Transverse colon (tissue), 4 donors: ENCODE measurements around the gene CCDC34. TPM values are rescaled to one million over a fixed set of nuclear protein-coding genes. Genes with fewer than 3 reads are reported as not detected.

Source experiments
- DNase-seq: peaks from one replicate; pipeline ENCODE4 v3.0.0-alpha.2; 2019
- H3K27ac ChIP-seq, 4 donors: fragments of 200-600 bp; sonication (generic); 2 replicates each; pipeline ENCODE4 v1.5.1; 2016 to 2018; ENCODE audit warnings: inconsistent platforms in 4 of 4
- H3K27me3 ChIP-seq: fragments of 200-600 bp; sonication (generic); 2 replicates; pipeline ENCODE4 v1.5.1; 2017; ENCODE audit warnings: inconsistent platforms
- H3K36me3 ChIP-seq, 4 donors: fragments of 200-600 bp; sonication (generic); 2 replicates each; pipeline ENCODE4 v1.5.1; 2017 to 2019; ENCODE audit warnings: inconsistent platforms in 4 of 4
- H3K4me1 ChIP-seq, 4 donors: fragments of 200-600 bp; sonication (generic); 2 replicates each; pipeline ENCODE4 v1.5.1; 2017 to 2020; ENCODE audit warnings: inconsistent platforms in 4 of 4
- H3K4me3 ChIP-seq, 4 donors: fragments of 200-600 bp; sonication (generic); 1 replicate in 1 of 4; 2 replicates in 3 of 4; pipeline versions ENCODE4 v1.5.1 to v1.6.1; 2017 to 2019; ENCODE audit warnings: inconsistent platforms in 4 of 4
- H3K9me3 ChIP-seq, 2 donors: fragments of 200-600 bp; sonication (generic); 2 replicates each; pipeline ENCODE4 v1.5.1; 2017 to 2019; ENCODE audit warnings: inconsistent platforms in 2 of 2
- CTCF ChIP-seq, 5 experiments: fragments of 200-600 bp in 3 of 5; fragments of 450-650 bp in 2 of 5; sonication (generic) in 3 of 5; IDR thresholded peaks; 1 replicate in 2 of 5; 2 replicates in 3 of 5; pipeline ENCODE4 v1.5.1; 2016 to 2017; ENCODE audit warnings: antibody characterized with exemption in 5 of 5, inconsistent platforms in 3 of 5, mild to moderate bottlenecking in 2 of 5, moderate library complexity in 1 of 5
- EP300 ChIP-seq: sonication (generic); formaldehyde crosslinking; IDR thresholded peaks from one replicate; pipeline ENCODE4 v1.6.1; 2017; ENCODE audit warnings: antibody characterized with exemption, low read depth
- POLR2A ChIP-seq: fragments of 450-650 bp; IDR thresholded peaks from one replicate; pipeline ENCODE4 v1.6.1; 2016; ENCODE audit warnings: antibody characterized with exemption, mild to moderate bottlenecking, moderate library complexity
- POLR2AphosphoS5 ChIP-seq, 3 donors: sonication (generic); formaldehyde crosslinking; IDR thresholded peaks; one replicate each; pipeline ENCODE4 v1.6.1; 2016; ENCODE audit warnings: antibody characterized with exemption in 3 of 3
- WGBS, 2 donors: methylation state at CpG; one replicate each; pipeline ENCODE4 v1.1.5; 2018; ENCODE audit warnings: low coverage in 1 of 2; 5-methylcytosine and 5-hydroxymethylcytosine counted together
- in situ Hi-C, 4 donors: fragments of 200-750 bp; cut with MboI; loops; one replicate each; pipeline versions ENCODE4 v1.15.0 to v1.15.1; 2017; ENCODE audit warnings: low sequenced_read_pairs in 3 of 4, low pct_ligation_motif_present in 1 of 4, low pct_unique_long_range_greater_than_20kb in 1 of 4
- intact Hi-C: fragments of 100-400 bp; cut with DNase I; formaldehyde crosslinking; loops from one replicate; pipeline ENCODE4 v1.15.1; 2023; ENCODE audit warnings: low total_unique reads
- total RNA-seq, 4 donors: library from RNA; depleted of rRNA; stranded (reverse); fragments of >200 nt; gene quantifications; one replicate each; pipeline ENCODE4 v1.1.0, GENCODE V29; 2016

CCDC34 gene
- total RNA-seq, 4 donors from 2014 or later, result 0.40 to 6.8 (median 5.6) TPM; not detected in 1

- Histone ChIP-seq H3K36me3 (no peaks in the 10 kb centered on the region), H3K27ac (no peak overlapping the region), H3K4me3 (no peak overlapping the region), H3K9me3 (no peaks in the 10 kb centered on the region), H3K27me3 (no peaks in the 10 kb centered on the region), H3K4me1 (no peaks in the 10 kb centered on the region)
- DNase-seq, result no peak
- in situ Hi-C loops, result no loop called here
- TF ChIP-seq CTCF (IDR thresholded peaks at IDR 0.05) (no peak), POLR2A (no peak), EP300 (no peak), POLR2AphosphoS5 (IDR thresholded peaks at IDR 0.05) (no peak)
- intact Hi-C loops, result no loop called here
- WGBS, 2 donors, result 82 to 100% methylated on average over 2 of the region's 2 CpGs
Observed at GRCh38 chr11:27409742-27410141, 46.7 kb upstream of the CCDC34 start.

- no peak for DNase-seq
- Histone ChIP-seq H3K27ac (no peak overlapping the region), H3K4me1 (no peaks in the 10 kb centered on the region), H3K36me3 (no peaks in the 10 kb centered on the region), H3K27me3 (no peaks in the 10 kb centered on the region), H3K4me3 (no peak overlapping the region), H3K9me3 (no peaks in the 10 kb centered on the region)
- no peak for TF ChIP-seq POLR2A
- TF ChIP-seq EP300, result no peak
- TF ChIP-seq CTCF (IDR thresholded peaks at IDR 0.05), result no peak
- no peak for TF ChIP-seq POLR2AphosphoS5 (IDR thresholded peaks at IDR 0.05)
- in situ Hi-C loops, result no loop called here
- intact Hi-C loops, result no loop called here
Observed at GRCh38 chr11:27409049-27409448, 46.0 kb upstream of the CCDC34 start.

GRCh38 chr11:27408246-27408800, 45.3 kb upstream of the CCDC34 start:
- WGBS, 2 donors, result 65 to 86% methylated on average over 2 of the region's 2 CpGs
- Histone ChIP-seq H3K27me3 (no peaks in the 10 kb centered on the region), H3K9me3 (no peaks in the 10 kb centered on the region), H3K36me3 (no peaks in the 10 kb centered on the region), H3K4me3 (no peak overlapping the region), H3K27ac (no peak overlapping the region), H3K4me1 (peaks cover 0 to under 1% (median under 1%) of the 10 kb centered on the region in 4 donors)
- intact Hi-C loops (no loop called here), in situ Hi-C loops (no loop called here)
- TF ChIP-seq POLR2AphosphoS5 (IDR thresholded peaks at IDR 0.05), result no peak
- TF ChIP-seq CTCF (IDR thresholded peaks at IDR 0.05), result no peak
- no peak for TF ChIP-seq EP300
- no peak for TF ChIP-seq POLR2A
- DNase-seq, result no peak

GRCh38 chr11:27406498-27407354, 43.7 kb upstream of the CCDC34 start:
- in situ Hi-C loops, result no loop called here
- no peak for DNase-seq
- intact Hi-C loops, result no loop called here
- no peak overlapping the region for H3K27ac ChIP-seq
- TF ChIP-seq EP300 (no peak), CTCF (IDR thresholded peaks at IDR 0.05) (no peak), POLR2A (no peak), POLR2AphosphoS5 (IDR thresholded peaks at IDR 0.05) (no peak)
- no peaks in the 10 kb centered on the region for H3K27me3 ChIP-seq
- WGBS, 2 donors, result 75 to 80% methylated on average over 3 of the region's 3 CpGs
- no peaks in the 10 kb centered on the region for H3K36me3 ChIP-seq
- peaks cover 7 to 16% (median 12%) of the 10 kb centered on the region in 4 donors for H3K4me1 ChIP-seq
- H3K9me3 ChIP-seq, result no peaks in the 10 kb centered on the region
- H3K4me3 ChIP-seq, result no peak overlapping the region
